Fibroblast of skin of left biceps (primary cell): ENCODE results near the gene VAMP3.
"Not testable (repeated sequence)": the region's sequence is repeated elsewhere in the genome, so short reads cannot be mapped to it uniquely, and the experiment has no call there.

Experiments
- DNase-seq, 2 experiments: peaks; one replicate each; pipeline ENCODE4 v3.0.0-alpha.2; 2013; ENCODE audit warnings: low read depth in 2 of 2

The VAMP3 gene

DNA sequence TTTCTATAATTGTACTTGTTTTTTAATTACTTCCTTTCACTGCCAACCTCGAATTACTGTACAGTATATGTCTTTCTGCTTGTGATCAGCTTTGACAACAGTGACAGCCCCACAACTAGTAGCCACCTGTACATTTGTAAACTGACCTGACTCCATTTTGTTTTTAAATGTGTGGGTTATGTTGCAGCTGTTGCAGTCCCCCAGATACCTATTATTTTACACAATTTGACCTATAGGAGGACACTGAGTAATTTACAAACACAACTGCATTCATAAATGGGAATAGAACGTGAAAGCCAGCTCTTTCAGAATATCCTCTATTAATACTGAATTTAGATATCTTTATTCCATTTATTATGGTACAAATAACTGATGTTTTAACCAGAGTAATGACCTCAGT lies 2.5 kb upstream of the VAMP3 start:
- DNase-seq, result no peak

DNA sequence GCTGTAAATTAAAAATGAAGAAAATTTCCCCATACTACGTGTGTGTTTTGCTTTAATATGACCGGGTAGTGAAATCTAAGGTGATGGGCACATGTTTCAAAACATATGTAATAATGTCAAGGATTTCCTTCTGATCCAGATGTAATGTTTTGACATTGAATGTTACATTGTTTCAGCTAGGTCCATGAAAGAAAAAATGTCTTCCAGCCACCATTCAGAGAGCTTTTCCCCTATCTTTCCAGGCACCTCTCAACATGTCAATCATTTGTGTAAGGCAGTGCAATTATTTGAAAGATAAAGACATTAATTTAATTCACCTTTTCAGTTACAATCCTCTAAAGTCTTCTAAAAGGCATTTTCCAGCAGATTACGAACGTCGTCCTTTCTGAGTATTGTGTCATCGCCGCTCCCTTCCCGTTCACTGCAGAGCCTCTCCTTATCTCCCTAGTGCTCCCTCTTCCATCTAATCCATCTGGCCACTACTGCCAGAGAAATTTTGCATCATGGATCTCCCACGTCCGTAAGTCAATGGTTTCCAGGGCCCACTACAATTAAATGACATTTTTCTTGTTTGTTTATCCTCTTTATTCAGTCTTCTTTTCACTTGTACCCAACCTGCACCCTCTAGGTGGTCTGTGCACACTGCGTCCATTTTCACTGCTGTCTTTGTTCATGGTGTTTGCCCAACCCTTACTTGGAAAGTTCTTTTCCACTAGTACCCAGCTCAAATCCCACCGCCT lies 1.3 kb upstream of the VAMP3 start:
- DNase-seq, result no peak

- no peak for DNase-seq
These were observed 463 bp upstream of the VAMP3 start for GRCh38 chr1:7770669-7770996.

DNA sequence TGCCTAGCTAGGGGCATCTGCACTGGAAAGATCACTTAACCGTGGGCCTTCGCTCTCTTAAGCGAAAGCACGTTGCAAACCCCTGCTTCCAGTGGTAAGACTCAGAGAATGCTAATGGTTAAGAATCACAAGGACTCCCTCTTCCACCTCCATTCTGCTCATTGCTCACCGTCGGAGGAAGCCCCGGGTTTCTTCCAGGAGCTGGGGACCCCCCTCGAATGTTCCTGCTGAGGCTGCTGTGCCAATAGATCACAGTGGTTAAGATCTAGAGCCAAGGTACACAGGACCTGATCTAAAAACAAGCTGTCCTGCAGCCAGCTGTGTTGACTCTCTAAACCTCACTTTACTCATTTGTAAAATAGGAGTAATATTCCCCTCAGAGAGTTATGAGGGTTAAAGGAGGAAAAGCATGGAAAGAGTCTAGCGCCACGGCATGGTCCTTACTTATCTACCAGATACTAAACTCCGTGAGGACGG lies 765 bp downstream of the VAMP3 start:
- no peak for DNase-seq

DNA sequence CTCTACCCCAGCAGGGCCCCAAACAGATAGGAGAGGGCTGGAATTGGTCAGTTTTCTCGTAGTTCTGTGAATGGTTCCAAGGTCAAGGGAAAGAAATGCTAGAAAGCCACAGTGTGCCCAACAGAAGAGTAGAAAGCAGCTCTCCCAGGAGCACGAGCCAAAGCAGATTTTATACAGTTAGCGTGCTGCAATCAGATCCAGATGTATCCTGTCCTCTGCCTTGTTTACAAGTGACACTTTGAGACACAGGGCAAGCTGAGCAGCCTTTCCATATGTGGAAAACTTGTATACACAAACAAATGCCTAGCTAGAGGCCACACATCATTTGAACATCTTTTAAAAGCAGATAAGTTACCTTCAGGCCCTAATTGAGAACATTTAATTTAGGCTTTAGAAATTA lies 6.5 kb downstream of the VAMP3 start:
- no peak for DNase-seq

GRCh38 chr1:7778133-7778628 lies 7.1 kb downstream of the VAMP3 start:
- DNase-seq, result no peak

- DNase-seq, result no peak
These were observed 9.9 kb downstream of the VAMP3 start for GRCh38 chr1:7780976-7781375.

DNA sequence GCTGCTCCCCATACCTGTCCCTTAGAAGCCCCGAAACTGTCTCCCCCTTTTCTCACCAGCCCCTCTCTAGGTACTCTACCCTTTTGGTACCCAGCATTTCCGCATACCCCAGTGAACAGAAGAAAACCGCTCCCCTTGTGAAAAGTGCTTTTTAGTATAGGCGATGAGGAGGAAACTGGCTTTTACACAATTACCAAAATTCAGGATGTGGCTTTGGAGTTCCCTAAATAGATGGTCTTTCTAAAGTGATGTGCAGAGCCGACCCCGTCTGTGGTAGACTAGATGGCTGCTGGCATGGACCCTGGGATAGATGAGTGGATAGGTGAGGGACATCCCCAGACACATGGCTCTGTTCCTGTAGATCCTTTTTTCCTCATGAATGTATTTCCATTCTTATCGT lies 10.4 kb downstream of the VAMP3 start:
- DNase-seq, result no peak

GRCh38 chr1:7781923-7782495 lies 10.9 kb downstream of the VAMP3 start:
- no peak for DNase-seq

DNA sequence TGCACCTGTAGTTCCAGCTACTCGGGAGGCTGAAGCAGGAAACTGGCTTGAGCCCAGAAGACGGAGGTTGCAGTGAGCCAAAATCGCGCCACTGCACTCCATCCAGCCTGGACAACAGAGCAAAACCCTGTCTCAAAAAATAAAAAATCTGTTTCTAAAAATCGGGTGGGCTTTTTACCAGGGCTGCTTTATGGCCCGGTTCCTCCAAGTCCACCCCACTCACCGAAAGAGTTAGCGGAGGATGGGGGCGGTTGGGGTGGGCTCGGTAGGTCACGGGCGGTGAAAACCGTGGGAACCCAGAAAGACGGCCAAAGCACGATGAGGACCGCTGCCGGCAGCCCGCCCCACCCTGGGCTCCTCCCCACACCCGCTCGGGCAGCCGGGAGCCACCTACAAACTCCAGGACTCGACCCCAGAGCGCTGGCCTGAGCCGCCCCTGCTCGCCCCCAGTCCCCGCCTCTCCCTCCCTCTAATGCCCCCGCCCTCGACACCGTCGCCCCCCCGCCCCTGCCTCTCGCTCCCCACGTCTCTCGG lies 12.1 kb downstream of the VAMP3 start:
- DNase-seq, result no peak

- peak; percentile 92 for DNase-seq
These were observed 12.9 kb downstream of the VAMP3 start, which contains the start of gene PER3 for GRCh38 chr1:7783826-7784491. Gene PER3, plus strand, starts transcription at chr1:7784291. Its CDS starts 587 bp downstream, at chr1:7784878.

- DNase-seq, result no peak
These were observed 13.5 kb downstream of the VAMP3 start for GRCh38 chr1:7784492-7785071.

GRCh38 chr1:7785108-7785507 lies 14.0 kb downstream of the VAMP3 start:
- DNase-seq, result no peak

GRCh38 chr1:7786795-7787194 lies 15.7 kb downstream of the VAMP3 start:
- DNase-seq, result no peak

GRCh38 chr1:7789828-7790227 lies 18.7 kb downstream of the VAMP3 start:
- no peak for DNase-seq

DNA sequence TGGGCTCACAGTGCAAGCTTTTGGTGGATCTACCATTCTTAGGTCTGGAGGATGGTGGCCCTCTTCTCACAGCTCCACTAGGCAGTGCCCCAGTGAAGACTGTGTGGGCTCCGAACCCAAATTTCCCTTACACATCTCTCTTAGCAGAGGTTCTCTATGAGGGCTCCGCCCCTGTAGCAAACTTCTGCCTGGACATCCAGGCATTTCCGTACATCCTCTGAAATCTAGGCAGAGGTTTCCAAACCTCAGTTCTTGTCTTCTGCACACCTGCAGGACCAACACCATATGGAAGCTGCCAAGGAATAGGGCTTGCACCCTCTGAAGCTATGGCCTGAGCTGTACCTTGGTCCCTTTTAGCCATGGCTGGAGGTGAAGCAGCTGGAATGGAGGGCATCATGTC lies 19.9 kb downstream of the VAMP3 start:
- not testable (repeated sequence) for DNase-seq

DNA sequence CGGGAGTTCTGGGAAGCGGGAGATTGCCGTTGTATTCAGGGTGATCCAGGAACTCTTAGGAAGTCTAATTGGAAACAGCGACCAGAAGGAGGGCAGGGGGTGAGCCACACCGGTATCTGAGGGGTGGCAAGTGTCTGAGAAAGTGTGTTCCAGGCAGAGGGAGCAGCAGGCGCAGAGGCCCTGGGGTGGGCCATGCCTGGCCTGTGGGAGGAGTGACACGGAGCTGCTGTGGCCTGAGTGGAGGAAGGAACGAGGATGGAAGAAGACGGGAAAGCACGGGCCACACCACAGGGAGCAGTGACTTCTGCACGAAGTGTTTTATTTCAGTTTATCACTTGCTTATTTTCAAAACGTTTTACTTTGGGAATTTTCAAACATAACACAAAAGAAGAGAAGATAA lies 24.3 kb downstream of the VAMP3 start:
- no peak for DNase-seq

DNA sequence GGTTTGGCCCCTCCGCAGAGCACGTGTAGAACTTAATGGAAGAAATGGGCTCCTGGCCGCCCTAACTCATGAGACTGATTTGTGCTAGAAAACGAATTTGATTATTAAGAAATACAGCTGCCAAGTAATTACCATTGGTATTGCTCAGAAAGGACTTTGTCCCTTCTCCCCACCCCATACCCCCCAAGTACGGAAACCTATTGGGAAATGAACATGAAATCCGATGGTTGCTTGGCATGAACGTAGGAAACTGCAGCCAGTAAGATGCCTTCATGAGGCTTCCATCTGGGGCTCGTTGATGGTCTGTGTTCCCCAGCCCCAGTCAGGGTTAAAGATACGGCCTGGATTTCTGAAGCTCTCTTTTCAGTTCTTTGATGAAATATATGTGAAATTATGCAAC lies 34.4 kb downstream of the VAMP3 start:
- DNase-seq, result no peak

- peak in 1 of 2 experiments; percentile 9 for DNase-seq
These were observed 37.3 kb downstream of the VAMP3 start for GRCh38 chr1:7808253-7808844.

GRCh38 chr1:7809742-7810141 lies 38.6 kb downstream of the VAMP3 start:
- DNase-seq, result no peak

DNA sequence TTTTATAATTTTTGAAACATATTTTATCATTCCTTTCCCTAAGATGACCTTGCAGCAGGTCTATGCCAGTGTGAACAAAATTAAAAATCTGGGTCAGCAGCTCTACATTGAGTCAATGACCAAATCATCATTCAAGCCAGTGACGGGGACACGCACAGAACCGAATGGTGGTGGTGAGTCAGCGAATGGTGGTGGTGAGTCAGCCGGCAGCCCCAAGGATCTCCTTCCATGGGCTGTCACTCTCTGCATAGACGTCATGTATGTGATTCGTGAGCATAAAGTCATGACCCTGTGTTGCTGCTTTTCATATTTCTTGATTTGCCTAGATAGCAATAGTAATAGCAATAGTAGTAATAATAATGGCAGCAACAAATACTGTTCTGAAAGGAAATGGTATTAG lies 39.3 kb downstream of the VAMP3 start:
- DNase-seq, result peak; percentile 17 to 35

DNA sequence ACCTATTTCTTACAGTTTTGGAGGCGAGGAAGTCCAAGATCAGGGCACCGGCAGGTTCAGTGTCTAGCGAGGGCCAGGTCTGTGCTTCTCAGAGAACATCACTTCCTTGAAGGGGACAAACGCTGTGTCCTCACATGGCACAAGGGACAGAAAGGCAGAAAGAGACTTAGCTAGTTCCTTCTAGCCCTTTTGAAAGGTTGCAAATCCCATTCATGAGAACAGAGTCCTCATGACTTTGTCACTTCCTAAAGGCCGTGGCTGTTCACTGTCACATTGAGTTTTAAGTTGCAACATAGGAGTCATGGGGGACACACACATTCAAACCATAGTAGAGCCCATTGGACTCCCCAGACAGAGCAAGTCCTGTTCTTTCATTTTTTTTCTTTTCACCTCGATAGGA lies 40.4 kb downstream of the VAMP3 start:
- DNase-seq, result no peak
